ENCODE data around the gene PLCL1. TPM values are rescaled to one million over a fixed set of nuclear protein-coding genes. Genes with fewer than 3 reads are reported as not detected.

PLCL1 gene
- total and polyA plus RNA-seq, 12 donors, result 1.6 to 24.0 (median 4.9) TPM

DNA sequence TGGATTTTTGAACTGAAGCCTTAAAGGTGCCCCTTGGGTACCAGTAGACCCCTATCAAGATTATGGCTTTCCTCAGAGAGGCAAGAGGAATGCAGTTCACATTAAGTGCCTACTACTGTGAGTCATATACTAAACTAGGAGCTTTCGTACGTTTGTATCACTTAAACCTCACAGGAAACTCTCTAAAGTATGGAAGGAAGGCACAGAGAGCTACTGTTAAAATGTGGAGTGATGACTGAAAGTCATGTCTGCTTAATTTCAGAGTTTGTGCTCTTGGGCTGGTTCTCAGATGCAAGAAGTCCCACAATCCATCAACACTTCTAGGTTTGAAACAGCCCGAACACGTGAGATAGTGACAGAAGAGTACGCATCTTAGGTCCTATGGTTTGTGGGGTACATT lies 4.7 kb downstream of the PLCL1 start:
- Histone ChIP-seq H3K36me3 (replicated peaks in 1 of 2) (no peaks in the 10 kb centered on the region), H3K4me1 (replicated peaks in 1 of 2) (peaks cover 1 to 22% of the 10 kb centered on the region in 2 donors), H3K9me3 (replicated peaks in 1 of 3) (no peaks in the 10 kb centered on the region), H3K4me3 (no peak overlapping the region), H3K27ac (no peak overlapping the region), H3K27me3 (no peaks in the 10 kb centered on the region)
- TF ChIP-seq, protein P1, sequence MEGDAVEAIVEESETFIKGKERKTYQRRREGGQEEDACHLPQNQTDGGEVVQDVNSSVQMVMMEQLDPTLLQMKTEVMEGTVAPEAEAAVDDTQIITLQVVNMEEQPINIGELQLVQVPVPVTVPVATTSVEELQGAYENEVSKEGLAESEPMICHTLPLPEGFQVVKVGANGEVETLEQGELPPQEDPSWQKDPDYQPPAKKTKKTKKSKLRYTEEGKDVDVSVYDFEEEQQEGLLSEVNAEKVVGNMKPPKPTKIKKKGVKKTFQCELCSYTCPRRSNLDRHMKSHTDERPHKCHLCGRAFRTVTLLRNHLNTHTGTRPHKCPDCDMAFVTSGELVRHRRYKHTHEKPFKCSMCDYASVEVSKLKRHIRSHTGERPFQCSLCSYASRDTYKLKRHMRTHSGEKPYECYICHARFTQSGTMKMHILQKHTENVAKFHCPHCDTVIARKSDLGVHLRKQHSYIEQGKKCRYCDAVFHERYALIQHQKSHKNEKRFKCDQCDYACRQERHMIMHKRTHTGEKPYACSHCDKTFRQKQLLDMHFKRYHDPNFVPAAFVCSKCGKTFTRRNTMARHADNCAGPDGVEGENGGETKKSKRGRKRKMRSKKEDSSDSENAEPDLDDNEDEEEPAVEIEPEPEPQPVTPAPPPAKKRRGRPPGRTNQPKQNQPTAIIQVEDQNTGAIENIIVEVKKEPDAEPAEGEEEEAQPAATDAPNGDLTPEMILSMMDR (IDR thresholded peaks at IDR 0.05), result no peak
- TF ChIP-seq POLR2A (IDR thresholded peaks at IDR 0.05), result no peak
- intact Hi-C loops (cut with DNase I), result no loop called here
- DNase-seq, result no peak
- 85 to 95% (median 91%) methylated on average over 5 of the region's 5 CpGs for WGBS, 4 donors

DNA sequence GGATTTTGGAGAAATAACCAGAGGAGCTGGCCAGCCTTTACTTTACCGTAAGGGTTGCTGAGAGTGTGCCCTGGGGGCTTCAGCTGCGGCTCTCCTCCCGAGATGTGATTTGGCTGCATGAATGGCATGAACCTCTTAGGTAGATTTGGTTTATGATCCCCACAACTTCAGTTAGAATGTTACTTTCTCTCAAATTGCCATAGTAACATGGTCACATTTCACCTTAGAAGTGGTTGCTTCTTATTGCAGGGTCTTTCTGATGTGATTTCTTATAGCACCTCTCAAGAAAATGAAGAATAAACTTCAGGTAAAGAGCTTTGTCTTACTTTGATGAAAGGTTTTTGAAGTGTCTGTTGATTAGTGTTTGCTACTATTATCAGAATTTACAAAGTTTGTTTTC lies 5.6 kb downstream of the PLCL1 start:
- no peaks in the 10 kb centered on the region for H3K9me3 ChIP-seq (replicated peaks in 1 of 3)
- TF ChIP-seq, protein P1 (IDR thresholded peaks at IDR 0.05), result no peak
- TF ChIP-seq POLR2A (IDR thresholded peaks at IDR 0.05), result no peak
- peaks cover 0 to 20% of the 10 kb centered on the region in 2 donors for H3K4me1 ChIP-seq (replicated peaks in 1 of 2)
- no peak overlapping the region for H3K4me3 ChIP-seq
- DNase-seq, result no peak
- no peaks in the 10 kb centered on the region for H3K27me3 ChIP-seq
- no peaks in the 10 kb centered on the region for H3K36me3 ChIP-seq (replicated peaks in 1 of 2)
- no peak overlapping the region for H3K27ac ChIP-seq
- 85 to 96% (median 92%) methylated on average over 3 of the region's 3 CpGs for WGBS, 4 donors
- intact Hi-C loops (cut with DNase I), result no loop called here

DNA sequence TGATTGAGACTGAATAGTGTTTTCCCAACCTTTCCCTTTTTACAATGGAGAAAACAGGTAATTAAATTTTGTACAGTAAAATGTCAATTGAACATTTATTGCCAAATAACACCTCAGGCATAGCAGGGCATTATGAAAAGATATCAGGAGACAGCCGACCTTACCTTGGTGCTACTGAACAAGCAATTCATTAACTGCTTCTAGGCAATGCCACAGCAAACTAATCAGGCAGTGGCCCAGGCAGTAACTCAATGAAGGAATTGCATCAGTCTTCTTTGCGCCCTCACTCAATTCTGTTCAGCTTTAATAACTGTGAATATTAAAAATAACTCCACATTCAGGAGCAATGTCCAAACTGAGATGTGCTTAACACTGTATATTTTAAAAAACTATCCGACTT lies 6.1 kb downstream of the PLCL1 start:
- whole genome bisulfite sequencing, 4 donors, result 67 to 79% (median 71%) methylated on average over 3 of the region's 3 CpGs

DNA sequence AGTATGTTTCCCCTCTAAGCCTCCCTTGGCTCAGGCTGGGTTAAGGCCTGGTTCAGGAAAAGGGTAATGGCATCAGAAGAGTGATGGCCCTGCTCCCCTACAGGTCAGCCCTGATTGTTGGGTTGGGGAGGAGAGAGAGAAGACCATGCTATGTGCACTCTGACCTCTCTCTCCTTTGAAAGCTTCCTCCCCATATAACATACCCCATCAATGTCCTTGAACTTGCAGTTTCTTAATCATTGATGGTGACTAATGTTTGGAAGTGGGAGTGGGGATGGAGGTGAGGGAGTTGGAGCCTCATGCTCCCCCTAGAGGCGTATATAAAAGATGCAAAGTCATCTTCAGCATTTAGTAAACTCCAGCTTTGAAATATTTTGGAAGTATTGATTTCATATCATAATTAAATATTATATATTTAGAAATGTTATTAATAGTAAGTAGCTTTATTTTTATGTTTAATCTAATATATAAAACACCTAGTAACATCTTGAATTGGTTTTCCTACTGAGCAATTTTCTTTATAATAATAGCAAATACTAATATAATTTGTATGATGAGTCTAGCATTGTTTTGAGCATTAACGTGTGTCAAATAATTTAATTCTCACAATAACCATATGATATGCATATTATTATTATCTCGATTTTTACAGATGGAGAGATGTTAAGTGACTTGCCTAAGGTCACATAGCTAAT lies 8.8 kb downstream of the PLCL1 start:
- Histone ChIP-seq H3K27me3 (no peaks in the 10 kb centered on the region), H3K36me3 (replicated peaks in 1 of 2) (no peaks in the 10 kb centered on the region), H3K4me3 (no peak overlapping the region), H3K4me1 (replicated peaks in 1 of 2) (peaks cover 0 to 4% of the 10 kb centered on the region in 2 donors), H3K27ac (no peak overlapping the region), H3K9me3 (replicated peaks in 1 of 3) (no peaks in the 10 kb centered on the region)
- intact Hi-C loops (cut with DNase I), result no loop called here
- TF ChIP-seq POLR2A (IDR thresholded peaks at IDR 0.05), result no peak
- TF ChIP-seq, protein P1 (IDR thresholded peaks at IDR 0.05), result peak; percentile 14 to 58 (median 40)
- DNase-seq, result peak in 2 of 7 donors; percentile 23 to 28
- WGBS, 4 donors, result 42 to 59% (median 49%) methylated on average over 3 of the region's 3 CpGs

More for the DNA sequence above, 6.1 kb downstream of the PLCL1 start:
- Histone ChIP-seq H3K27me3 (no peaks in the 10 kb centered on the region), H3K4me3 (no peak overlapping the region), H3K4me1 (replicated peaks in 1 of 2) (peaks cover 0 to 20% of the 10 kb centered on the region in 2 donors), H3K27ac (no peak overlapping the region), H3K9me3 (replicated peaks in 1 of 3) (no peaks in the 10 kb centered on the region), H3K36me3 (replicated peaks in 1 of 2) (no peaks in the 10 kb centered on the region)
- DNase-seq, result no peak
- no peak for TF ChIP-seq POLR2A (IDR thresholded peaks at IDR 0.05)
- TF ChIP-seq, protein P1 (IDR thresholded peaks at IDR 0.05), result no peak
- intact Hi-C loops (cut with DNase I), result no loop called here

Measured in adrenal gland (tissue), 12 donors.